Stimulated activated CD4-positive, alpha-beta T cell treated with anti-CD3 and anti-CD28 coated beads, Interleukin-4, amount 100 ng/mL, for 48 hours (primary cell): Measurements from ENCODE around the gene CRYGN.

Experiments used
- DNase-seq, 2 donors: peaks; one replicate each; pipeline ENCODE4 v3.0.0-alpha.2; 2020; ENCODE audit warnings: low read depth in 2 of 2

Gene CRYGN

GRCh38 chr7:151391358-151391730, 48.6 kb downstream of the CRYGN start:
- no peak for DNase-seq

GRCh38 chr7:151390598-151391357, 49.2 kb downstream of the CRYGN start:
- DNase-seq: no peak

GRCh38 chr7:151389768-151390597, 50.0 kb downstream of the CRYGN start:
- DNase-seq: no peak

GRCh38 chr7:151389096-151389767, 50.7 kb downstream of the CRYGN start:
- no peak for DNase-seq

- DNase-seq: no peak
These were observed 51.5 kb downstream of the CRYGN start for GRCh38 chr7:151388430-151388829.

GRCh38 chr7:151388007-151388297, 52.0 kb downstream of the CRYGN start:
- no peak for DNase-seq

GRCh38 chr7:151387161-151388006, 52.6 kb downstream of the CRYGN start:
- DNase-seq: no peak

GRCh38 chr7:151386301-151387160, 53.4 kb downstream of the CRYGN start:
- DNase-seq: no peak

GRCh38 chr7:151385626-151386300, 54.2 kb downstream of the CRYGN start:
- DNase-seq: no peak

- DNase-seq: no peak
These were observed 54.9 kb downstream of the CRYGN start for GRCh38 chr7:151384776-151385625.

GRCh38 chr7:151384352-151384697, 55.6 kb downstream of the CRYGN start:
- no peak for DNase-seq

- DNase-seq: no peak
These were observed 56.1 kb downstream of the CRYGN start for GRCh38 chr7:151383638-151384351.

GRCh38 chr7:151382079-151382885, 57.7 kb downstream of the CRYGN start:
- no peak for DNase-seq

GRCh38 chr7:151381348-151382078, 58.4 kb downstream of the CRYGN start:
- DNase-seq: no peak

GRCh38 chr7:151381098-151381347, 58.9 kb downstream of the CRYGN start:
- DNase-seq: no peak

GRCh38 chr7:151380199-151381097, 59.5 kb downstream of the CRYGN start:
- no peak for DNase-seq
